GM23248 (cell line): ENCODE data around the gene PLPPR2. TPM values are rescaled to one million over a fixed set of nuclear protein-coding genes. Genes with fewer than 3 reads are reported as not detected.

Source experiments
- DNase-seq: peaks from one replicate; pipeline ENCODE4 v3.0.0-alpha.2; 2015
- H2AFZ ChIP-seq: fragments of 200-600 bp; sonication (generic); 2 replicates; pipeline ENCODE4 v1.6.1; 2016; ENCODE audit warnings: antibody characterized with exemption
- H3F3A ChIP-seq: fragments of 200-600 bp; sonication (generic); 2 replicates; pipeline ENCODE4 v1.6.1; 2016; ENCODE audit warnings: mild to moderate bottlenecking, antibody characterized with exemption, mixed run types; ENCODE audit not compliant: insufficient read depth
- H3K27ac ChIP-seq: fragments of 200-600 bp; sonication (generic); 2 replicates; pipeline ENCODE4 v1.5.1; 2016; ENCODE audit warnings: mild to moderate bottlenecking
- H3K27me3 ChIP-seq: fragments of 200-600 bp; sonication (generic); replicated peaks from 2 replicates; pipeline ENCODE4 v1.6.1; 2016; ENCODE audit warnings: mild to moderate bottlenecking; ENCODE audit not compliant: insufficient read depth
- H3K36me3 ChIP-seq: fragments of 200-600 bp; sonication (generic); 2 replicates; pipeline ENCODE4 v1.6.1; 2016; ENCODE audit warnings: low read depth, mild to moderate bottlenecking
- H3K4me1 ChIP-seq: fragments of 200-600 bp; sonication (generic); 2 replicates; pipeline ENCODE4 v1.6.1; 2016; ENCODE audit warnings: mild to moderate bottlenecking; ENCODE audit not compliant: insufficient read depth
- H3K4me2 ChIP-seq: fragments of 200-600 bp; sonication (generic); one replicate; pipeline ENCODE4 v1.6.1; 2016; ENCODE audit warnings: mild to moderate bottlenecking; ENCODE audit not compliant: unreplicated experiment
- H3K4me3 ChIP-seq: fragments of 200-600 bp; sonication (generic); 2 replicates; pipeline ENCODE4 v1.5.1; 2016; ENCODE audit warnings: mild to moderate bottlenecking
- H3K79me2 ChIP-seq: fragments of 200-600 bp; sonication (generic); 2 replicates; pipeline ENCODE4 v1.6.1; 2016; ENCODE audit warnings: mild to moderate bottlenecking; ENCODE audit not compliant: insufficient read depth
- H3K9ac ChIP-seq: fragments of 200-600 bp; sonication (generic); 2 replicates; pipeline ENCODE4 v1.6.1; 2016; ENCODE audit warnings: mild to moderate bottlenecking
- H3K9me2 ChIP-seq: fragments of 200-600 bp; sonication (generic); 2 replicates; pipeline ENCODE4 v1.6.1; 2016; ENCODE audit warnings: mixed run types, mild to moderate bottlenecking, moderate library complexity; ENCODE audit not compliant: insufficient read depth
- H3K9me3 ChIP-seq: fragments of 200-600 bp; sonication (generic); one replicate; pipeline ENCODE4 v1.6.1; 2017; ENCODE audit warnings: low read depth
- H4K20me1 ChIP-seq: fragments of 200-600 bp; sonication (generic); 2 replicates; pipeline ENCODE4 v1.6.0; 2016; ENCODE audit not compliant: insufficient read depth
- EZH2 ChIP-seq: fragments of 200-600 bp; sonication (generic); IDR thresholded peaks from 2 replicates; pipeline ENCODE4 v1.6.1; 2018; ENCODE audit warnings: antibody characterized with exemption, mild to moderate bottlenecking; ENCODE audit not compliant: insufficient read depth, poor library complexity, severe bottlenecking
- EZH2phosphoT487 ChIP-seq: fragments of 200-600 bp; sonication (generic); IDR thresholded peaks from 2 replicates; pipeline ENCODE4 v1.6.1; 2018; ENCODE audit warnings: antibody characterized with exemption, moderate library complexity, mild to moderate bottlenecking, low read depth; ENCODE audit not compliant: insufficient read depth
- WGBS, 2 experiments: methylation state at CpG; one replicate each; pipeline ENCODE4 v1.1.6; 2015 to 2017; ENCODE audit warnings: low lambda C conversion rate in 2 of 2, low coverage in 1 of 2; ENCODE audit errors: missing lambda C conversion rate in 2 of 2; 5-methylcytosine and 5-hydroxymethylcytosine counted together
- in situ Hi-C: fragments of 300-500 bp; cut with MboI; formaldehyde crosslinking; loops from 2 replicates; pipeline ENCODE4 v1.15.0; 2020
- polyA plus RNA-seq: library from polyadenylated mRNA; unstranded; fragments of >200 nt; fragmentation: Nextera tagmentation; extraction: Ambion mirVana; gene quantifications from 2 replicates; pipeline ENCODE4 v1.2.1, GENCODE V29; 2016
- small RNA-seq: library from RNA; depleted of rRNA; stranded (forward); fragments of <200 nt; gene quantifications from one replicate; pipeline ENCODE3, GENCODE V24; 2014; ENCODE audit warnings: low read depth, low replicate concordance
- total RNA-seq: library from RNA; depleted of rRNA; stranded (reverse); fragments of >200 nt; shearing (Covaris generic); gene quantifications from 2 replicates; pipeline ENCODE4 v1.2.3, GENCODE V29; 2014; rRNA removed

Gene PLPPR2
- total and polyA plus RNA-seq, 2 experiments from 2014 or later: 39.7 to 52.0 TPM

DNA sequence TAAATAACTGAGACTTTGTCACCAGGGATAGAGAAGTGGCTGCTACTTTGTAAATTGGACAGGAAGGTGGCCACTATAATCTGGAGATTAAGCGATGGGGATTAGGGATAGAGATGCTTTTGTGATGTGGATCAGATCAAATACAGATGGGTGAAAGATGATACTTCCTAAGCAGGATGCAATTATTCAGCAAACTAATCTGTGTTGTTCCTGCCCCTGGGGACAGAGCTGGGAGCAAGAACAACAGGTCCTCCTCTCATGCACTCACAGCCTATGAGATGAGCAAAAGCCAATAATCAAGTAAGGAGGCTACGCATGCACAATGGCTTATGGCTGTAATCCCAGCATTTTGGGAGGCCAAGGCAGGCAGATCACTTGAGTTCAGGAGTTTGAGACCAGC is 59.3 kb downstream of the PLPPR2 start:
- Histone ChIP-seq H2AFZ (no peak overlapping the region), H3K9ac (no peak overlapping the region), H3K9me3 (no peaks in the 10 kb centered on the region), H3K36me3 (no peaks in the 10 kb centered on the region), H4K20me1 (no peaks in the 10 kb centered on the region), H3K4me2 (no peak overlapping the region), H3K27me3 (no peaks in the 10 kb centered on the region; the same call in 1 of the 2 replicates), H3K4me3 (no peak overlapping the region), H3K4me1 (no peaks in the 10 kb centered on the region), H3K27ac (no peak overlapping the region), H3K79me2 (no peaks in the 10 kb centered on the region), H3K9me2 (no peaks in the 10 kb centered on the region), H3F3A (no peaks in the 10 kb centered on the region)
- no peak for TF ChIP-seq EZH2
- TF ChIP-seq EZH2phosphoT487: no peak
- 39 to 40% methylated on average over 2 of the region's 2 CpGs for WGBS, 2 experiments
- peak; percentile 25 for DNase-seq
- in situ Hi-C loops: no loop called here

Small RNAs within 50 kb of the gene (small RNA-seq; reads per million reads assigned to genes)
- gene RF00019: not detected

Other genes with a start within 250 kb of the PLPPR2 start
- 9.5 and 19.8 TPM in 2 replicates for gene SPC24, start 199.7 kb upstream of the PLPPR2 start, total RNA-seq
- 14.8 and 16.2 TPM in 2 replicates for gene SPC24, start 199.7 kb upstream of the PLPPR2 start, polyA plus RNA-seq
- 215 and 278 TPM in 2 replicates for gene KANK2, start 157.9 kb upstream of the PLPPR2 start, total RNA-seq
- 76.3 and 77.1 TPM in 2 replicates for gene KANK2, start 157.9 kb upstream of the PLPPR2 start, polyA plus RNA-seq
- gene ANGPTL8, start 115.8 kb upstream of the PLPPR2 start, total RNA-seq: 1.7 TPM in 1 of 2 replicates, not detected in the other
- not detected in 2 replicates for gene ANGPTL8, start 115.8 kb upstream of the PLPPR2 start, polyA plus RNA-seq
- 10.7 and 13.9 TPM in 2 replicates for gene DOCK6, start 92.9 kb upstream of the PLPPR2 start, total RNA-seq
- 11.8 and 17.7 TPM in 2 replicates for gene DOCK6, start 92.9 kb upstream of the PLPPR2 start, polyA plus RNA-seq
- gene TSPAN16, start 59.3 kb upstream of the PLPPR2 start, total RNA-seq: not detected in 2 replicates
- gene TSPAN16, start 59.3 kb upstream of the PLPPR2 start, polyA plus RNA-seq: not detected in 2 replicates
- gene RAB3D, start 15.8 kb upstream of the PLPPR2 start, total RNA-seq: 5.1 and 9.0 TPM in 2 replicates
- gene RAB3D, start 15.8 kb upstream of the PLPPR2 start, polyA plus RNA-seq: 3.7 and 4.3 TPM in 2 replicates
- gene TMEM205, start 9.2 kb upstream of the PLPPR2 start, total RNA-seq: 66.1 and 152 TPM in 2 replicates
- gene TMEM205, start 9.2 kb upstream of the PLPPR2 start, polyA plus RNA-seq: 84.6 and 90.1 TPM in 2 replicates
- gene CCDC159, start 8.9 kb upstream of the PLPPR2 start, total RNA-seq: 8.5 and 11.6 TPM in 2 replicates
- gene CCDC159, start 8.9 kb upstream of the PLPPR2 start, polyA plus RNA-seq: 11.4 and 16.5 TPM in 2 replicates
- gene SWSAP1, start 19.2 kb downstream of the PLPPR2 start, total RNA-seq: 0.32 TPM in 1 of 2 replicates, not detected in the other
- 1.3 and 1.4 TPM in 2 replicates for gene SWSAP1, start 19.2 kb downstream of the PLPPR2 start, polyA plus RNA-seq
- 4.4 and 7.0 TPM in 2 replicates for gene EPOR, start 28.9 kb downstream of the PLPPR2 start, total RNA-seq
- 4.3 and 4.7 TPM in 2 replicates for gene EPOR, start 28.9 kb downstream of the PLPPR2 start, polyA plus RNA-seq
- 0.54 and 5.9 TPM in 2 replicates for gene RGL3, start 63.9 kb downstream of the PLPPR2 start, total RNA-seq
- 0.43 and 1.4 TPM in 2 replicates for gene RGL3, start 63.9 kb downstream of the PLPPR2 start, polyA plus RNA-seq
- 0.54 TPM in 1 of 2 replicates, not detected in the other for gene ODAD3, start 79.7 kb downstream of the PLPPR2 start, total RNA-seq
- gene ODAD3, start 79.7 kb downstream of the PLPPR2 start, polyA plus RNA-seq: 0.44 and 0.95 TPM in 2 replicates
- 118 and 142 TPM in 2 replicates for gene PRKCSH, start 80.2 kb downstream of the PLPPR2 start, total RNA-seq
- 94.1 and 104 TPM in 2 replicates for gene PRKCSH, start 80.2 kb downstream of the PLPPR2 start, polyA plus RNA-seq
- gene ELAVL3, start 125.6 kb downstream of the PLPPR2 start, total RNA-seq: not detected in 2 replicates
- gene ELAVL3, start 125.6 kb downstream of the PLPPR2 start, polyA plus RNA-seq: not detected in 2 replicates
- gene ZNF653, start 150.4 kb downstream of the PLPPR2 start, total RNA-seq: 3.9 and 4.6 TPM in 2 replicates
- 1.4 and 2.2 TPM in 2 replicates for gene ZNF653, start 150.4 kb downstream of the PLPPR2 start, polyA plus RNA-seq
- 28.0 and 35.2 TPM in 2 replicates for gene ECSIT, start 173.7 kb downstream of the PLPPR2 start, total RNA-seq
- 17.1 and 20.5 TPM in 2 replicates for gene ECSIT, start 173.7 kb downstream of the PLPPR2 start, polyA plus RNA-seq
- gene CNN1, start 183.4 kb downstream of the PLPPR2 start, total RNA-seq: 44.5 and 47.4 TPM in 2 replicates
- gene CNN1, start 183.4 kb downstream of the PLPPR2 start, polyA plus RNA-seq: 27.1 and 30.0 TPM in 2 replicates
- gene ELOF1, start 203.8 kb downstream of the PLPPR2 start, total RNA-seq: 32.4 and 50.6 TPM in 2 replicates
- 71.8 and 72.6 TPM in 2 replicates for gene ELOF1, start 203.8 kb downstream of the PLPPR2 start, polyA plus RNA-seq
- gene ACP5, start 222.2 kb downstream of the PLPPR2 start, total RNA-seq: 0.11 TPM in 1 of 2 replicates, not detected in the other
- 0.26 TPM in 1 of 2 replicates, not detected in the other for gene ACP5, start 222.2 kb downstream of the PLPPR2 start, polyA plus RNA-seq
- gene ZNF627, start 242.1 kb downstream of the PLPPR2 start, total RNA-seq: 13.3 and 13.8 TPM in 2 replicates
- gene ZNF627, start 242.1 kb downstream of the PLPPR2 start, polyA plus RNA-seq: 7.2 and 7.7 TPM in 2 replicates